Left ventricle myocardium inferior (tissue), 1 donor: ENCODE data around the gene MAPK8IP1. TPM values are rescaled to one million over a fixed set of nuclear protein-coding genes. Genes with fewer than 3 reads are reported as not detected.

ENCODE experiments used
- DNase-seq: peaks from one replicate; pipeline ENCODE4 v3.0.0-alpha.2; 2020
- H3K27ac ChIP-seq: fragments of 200-600 bp; replicated peaks from 2 replicates; pipeline ENCODE4 v1.8.0; 2021
- H3K27me3 ChIP-seq: fragments of 200-600 bp; 2 replicates; pipeline ENCODE4 v1.8.0; 2021; ENCODE audit warnings: low read depth
- H3K36me3 ChIP-seq: fragments of 200-600 bp; 2 replicates; pipeline ENCODE4 v1.8.0; 2021
- H3K4me1 ChIP-seq: fragments of 200-600 bp; 2 replicates; pipeline ENCODE4 v1.8.0; 2021
- H3K4me3 ChIP-seq: fragments of 200-600 bp; 2 replicates; pipeline ENCODE4 v1.8.0; 2021; ENCODE audit warnings: mild to moderate bottlenecking, moderate library complexity
- H3K9me3 ChIP-seq: fragments of 200-600 bp; replicated peaks from 2 replicates; pipeline ENCODE4 v1.8.0; 2021
- intact Hi-C: fragments of 100-400 bp; cut with micrococcal nuclease; formaldehyde crosslinking; loops from one replicate; pipeline ENCODE4 v1.11.0; 2022
- total RNA-seq: library from RNA; stranded (reverse); fragmentation: NEBNext Ultra II Directional; extraction: Animal tissue kit (Norgen Biotek cat#: 25700); gene quantifications from one replicate; pipeline ENCODE4 v1.2.1, GENCODE V29; 2021
- TF ChIP-seq, protein P1 (sequence below): fragments of 200-600 bp; IDR thresholded peaks from 2 replicates; pipeline ENCODE4 v1.8.0; 2021; ENCODE audit warnings: antibody characterized with exemption, mild to moderate bottlenecking, borderline replicate concordance
- donor health status: DM: no; HTN: yes; CAD: no; lungs with severe emphysema.

The MAPK8IP1 gene
- total RNA-seq, 1 donor from 2014 or later = 4.6 TPM

DNA sequence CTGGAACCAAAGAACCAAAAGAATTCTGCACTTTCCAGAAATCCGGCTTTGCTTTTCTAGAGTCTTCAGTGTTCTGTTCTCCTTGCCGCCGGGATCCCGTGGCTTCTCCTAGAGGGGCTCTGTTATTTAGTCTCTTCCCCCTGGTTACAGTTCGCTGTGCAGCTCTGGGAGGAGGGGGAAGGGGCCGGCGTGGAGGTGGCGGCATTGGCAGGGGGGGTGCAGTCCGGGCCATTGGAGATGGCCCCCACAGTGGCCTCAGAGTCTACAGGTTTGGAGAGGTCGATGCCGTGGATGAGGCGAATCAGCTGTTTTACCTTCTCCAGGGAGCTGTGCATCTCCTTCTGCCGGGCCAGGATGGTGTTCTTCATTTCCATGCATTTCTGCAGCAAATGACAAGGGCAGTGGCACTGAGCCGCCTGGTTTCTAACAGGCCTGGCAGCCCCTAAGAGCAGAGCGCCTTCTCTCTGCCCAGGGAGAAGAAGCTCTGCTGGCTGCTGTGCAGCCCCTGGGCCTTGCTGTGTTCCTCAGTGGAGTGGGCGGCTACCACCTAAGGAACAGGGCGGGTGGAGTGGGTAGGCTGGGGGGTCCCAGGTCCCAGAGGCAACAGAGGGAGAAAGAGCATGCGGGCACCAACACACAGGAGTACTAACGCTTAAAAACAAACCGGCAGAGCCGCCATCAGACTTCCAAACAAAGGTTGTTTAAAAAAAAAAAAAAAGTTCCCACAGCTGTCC lies 48.6 kb downstream of the MAPK8IP1 start:
- Histone ChIP-seq H3K4me1 (peaks cover 22% of the 10 kb centered on the region), H3K27me3 (no peaks in the 10 kb centered on the region), H3K36me3 (peaks cover 73% of the 10 kb centered on the region), H3K9me3 (no peaks in the 10 kb centered on the region), H3K4me3 (no peak overlapping the region), H3K27ac (no peak overlapping the region)
- no peak for DNase-seq
- TF ChIP-seq, protein P1, sequence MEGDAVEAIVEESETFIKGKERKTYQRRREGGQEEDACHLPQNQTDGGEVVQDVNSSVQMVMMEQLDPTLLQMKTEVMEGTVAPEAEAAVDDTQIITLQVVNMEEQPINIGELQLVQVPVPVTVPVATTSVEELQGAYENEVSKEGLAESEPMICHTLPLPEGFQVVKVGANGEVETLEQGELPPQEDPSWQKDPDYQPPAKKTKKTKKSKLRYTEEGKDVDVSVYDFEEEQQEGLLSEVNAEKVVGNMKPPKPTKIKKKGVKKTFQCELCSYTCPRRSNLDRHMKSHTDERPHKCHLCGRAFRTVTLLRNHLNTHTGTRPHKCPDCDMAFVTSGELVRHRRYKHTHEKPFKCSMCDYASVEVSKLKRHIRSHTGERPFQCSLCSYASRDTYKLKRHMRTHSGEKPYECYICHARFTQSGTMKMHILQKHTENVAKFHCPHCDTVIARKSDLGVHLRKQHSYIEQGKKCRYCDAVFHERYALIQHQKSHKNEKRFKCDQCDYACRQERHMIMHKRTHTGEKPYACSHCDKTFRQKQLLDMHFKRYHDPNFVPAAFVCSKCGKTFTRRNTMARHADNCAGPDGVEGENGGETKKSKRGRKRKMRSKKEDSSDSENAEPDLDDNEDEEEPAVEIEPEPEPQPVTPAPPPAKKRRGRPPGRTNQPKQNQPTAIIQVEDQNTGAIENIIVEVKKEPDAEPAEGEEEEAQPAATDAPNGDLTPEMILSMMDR = no peak
- intact Hi-C loops = no loop called here

DNA sequence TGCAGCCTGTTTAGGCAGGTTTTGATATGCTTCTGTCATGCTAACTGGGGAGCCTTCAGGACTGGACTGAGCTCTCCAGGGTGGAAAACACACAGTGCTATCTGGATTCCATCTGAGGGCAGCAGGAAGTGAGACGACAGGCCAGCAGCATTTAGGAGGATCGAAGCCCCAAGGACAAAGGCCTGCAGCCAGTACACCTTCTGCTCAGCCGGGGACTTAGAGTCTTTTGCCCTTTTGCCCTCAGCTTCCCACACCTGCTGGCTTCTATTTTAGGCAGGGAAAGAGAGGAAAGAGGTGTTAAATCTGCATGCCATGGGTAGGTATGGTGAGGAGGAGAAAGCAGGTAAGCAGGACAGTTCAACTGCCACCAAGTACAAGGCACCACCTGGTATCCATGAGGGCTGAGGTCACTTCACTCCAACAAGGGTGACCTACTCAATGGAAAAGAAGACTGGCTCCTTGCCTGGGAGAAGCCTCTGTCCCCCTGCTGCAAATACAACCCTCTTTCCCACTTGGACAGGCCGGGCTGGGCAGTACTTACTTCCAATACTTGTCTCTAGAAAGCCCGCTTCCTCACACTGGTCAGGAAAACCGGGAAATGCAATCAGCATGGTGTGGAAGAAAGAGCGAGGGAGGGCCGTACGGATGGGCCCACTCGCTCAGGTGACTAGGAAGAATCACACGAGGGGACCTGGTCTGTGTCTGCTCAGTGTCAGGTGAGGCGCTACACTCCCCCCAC lies 49.3 kb downstream of the MAPK8IP1 start:
- H3K4me1 ChIP-seq = peaks cover 17% of the 10 kb centered on the region
- H3K36me3 ChIP-seq = peaks cover 73% of the 10 kb centered on the region
- DNase-seq = no peak
- no peak overlapping the region for H3K27ac ChIP-seq
- no peaks in the 10 kb centered on the region for H3K27me3 ChIP-seq
- TF ChIP-seq, protein P1 = no peak
- no peaks in the 10 kb centered on the region for H3K9me3 ChIP-seq
- intact Hi-C loops = no loop called here
- H3K4me3 ChIP-seq = no peak overlapping the region

DNA sequence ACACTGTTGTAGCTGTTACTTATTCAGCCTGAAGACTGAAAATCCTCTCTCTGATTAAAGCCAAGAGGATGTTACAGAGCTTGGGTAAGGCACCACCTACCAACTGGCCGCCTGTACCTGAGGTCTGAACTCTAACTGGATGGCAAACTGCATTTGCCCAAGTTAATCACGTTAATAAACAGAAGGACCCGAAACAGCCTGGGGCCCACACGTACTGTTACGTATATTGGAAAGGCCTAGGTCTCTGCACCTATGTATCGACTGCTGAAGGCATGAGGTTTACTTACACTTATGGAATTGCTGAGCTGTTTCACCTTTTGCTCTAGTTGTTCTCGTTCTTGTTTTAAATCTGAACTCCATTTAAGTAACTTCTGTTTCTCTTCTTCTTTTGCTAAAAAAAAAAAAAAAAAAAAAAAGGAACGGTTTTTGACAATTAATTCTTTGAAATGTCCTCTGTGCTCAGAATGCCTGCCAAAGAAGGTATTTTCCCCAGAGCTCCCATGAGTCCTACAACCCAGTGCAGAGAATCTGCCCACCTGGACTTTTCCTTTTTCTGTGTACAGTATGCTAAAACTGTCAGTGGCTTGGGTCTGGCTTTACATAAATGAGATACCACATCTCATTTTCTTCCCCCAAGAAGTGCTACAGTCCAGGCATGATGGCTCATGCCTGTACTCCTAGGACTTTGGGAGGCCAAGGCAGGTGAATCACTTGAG lies 50.1 kb downstream of the MAPK8IP1 start:
- Histone ChIP-seq H3K9me3 (no peaks in the 10 kb centered on the region), H3K27ac (no peak overlapping the region), H3K4me3 (no peak overlapping the region), H3K36me3 (peaks cover 80% of the 10 kb centered on the region), H3K4me1 (peaks cover 10% of the 10 kb centered on the region), H3K27me3 (no peaks in the 10 kb centered on the region)
- intact Hi-C loops = no loop called here
- TF ChIP-seq, protein P1 = no peak
- no peak for DNase-seq

DNA sequence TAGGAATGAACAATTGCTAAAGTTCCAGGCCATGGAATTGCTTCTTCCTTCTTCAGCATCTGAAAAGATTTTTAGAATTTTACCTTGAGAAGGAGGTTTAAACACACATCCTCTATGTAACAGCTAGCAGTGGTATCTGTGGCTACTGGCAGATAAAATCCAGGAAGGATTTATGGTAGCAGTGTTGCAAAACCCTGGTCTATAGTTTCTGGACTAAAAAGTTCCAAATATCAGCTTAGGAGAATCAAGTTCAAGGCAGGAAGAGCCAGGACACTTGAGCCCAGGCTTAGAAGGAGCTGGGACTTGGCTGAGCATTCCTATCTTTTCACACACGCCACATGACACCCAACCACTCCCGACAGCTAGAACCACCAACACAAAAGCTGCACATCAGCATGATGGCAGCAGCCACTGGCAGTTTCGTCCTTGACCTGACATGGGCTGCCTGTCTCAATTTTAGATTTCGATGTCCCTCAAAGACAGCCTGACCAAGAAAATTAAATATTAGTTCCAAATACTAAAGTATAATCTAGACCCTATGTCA lies 51.1 kb downstream of the MAPK8IP1 start:
- intact Hi-C loops = no loop called here
- H3K4me1 ChIP-seq = no peaks in the 10 kb centered on the region
- no peak overlapping the region for H3K27ac ChIP-seq
- no peak overlapping the region for H3K4me3 ChIP-seq
- no peak for DNase-seq
- peaks cover 87% of the 10 kb centered on the region for H3K36me3 ChIP-seq
- no peaks in the 10 kb centered on the region for H3K9me3 ChIP-seq
- H3K27me3 ChIP-seq = no peaks in the 10 kb centered on the region
- TF ChIP-seq, protein P1 = no peak

DNA sequence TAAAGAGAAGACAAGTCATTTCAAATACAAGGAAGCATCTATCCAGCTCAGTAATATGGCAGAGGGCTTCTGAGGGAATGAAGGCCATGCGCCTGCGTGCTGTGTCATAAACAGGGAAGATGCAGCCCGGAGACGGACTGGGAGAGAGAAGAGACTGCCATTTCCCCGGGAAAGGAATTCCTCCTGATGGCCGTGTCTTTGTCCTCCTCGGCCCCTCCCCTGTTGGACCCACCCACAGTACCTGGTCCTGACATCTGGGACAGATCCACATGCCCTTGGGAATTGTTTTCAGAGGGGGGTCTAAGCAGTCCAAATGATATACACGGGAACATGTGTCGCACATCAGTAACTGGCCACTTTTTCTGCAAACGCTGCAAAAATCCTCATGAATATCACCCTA lies 52.5 kb downstream of the MAPK8IP1 start:
- H3K27me3 ChIP-seq = no peaks in the 10 kb centered on the region
- H3K27ac ChIP-seq = no peak overlapping the region
- no peak for DNase-seq
- peaks cover 86% of the 10 kb centered on the region for H3K36me3 ChIP-seq
- H3K9me3 ChIP-seq = no peaks in the 10 kb centered on the region
- TF ChIP-seq, protein P1 = no peak
- no peaks in the 10 kb centered on the region for H3K4me1 ChIP-seq
- intact Hi-C loops = no loop called here
- H3K4me3 ChIP-seq = no peak overlapping the region
